ENCODE results near the gene PPP1R13B.

- TF ChIP-seq REST (IDR thresholded peaks at IDR 0.05): no peak
- TF ChIP-seq POLR2A (IDR thresholded peaks at IDR 0.05; ENCODE audit: low read length): no peak
- TF ChIP-seq CTCF (IDR thresholded peaks at IDR 0.05): no peak
- no peak for TF ChIP-seq BCL3 (IDR thresholded peaks at IDR 0.05)
- no peak for TF ChIP-seq SMC3 (IDR thresholded peaks at IDR 0.05)
- no peak for TF ChIP-seq MYC (IDR thresholded peaks at IDR 0.05; ENCODE audit: borderline replicate concordance, low read length)
These were observed 26.5 kb downstream of the PPP1R13B start for GRCh38 chr14:103820908-103821307.

Measured in A549 (cell line).